Measurements from ENCODE around the gene PAK1. TPM values are rescaled to one million over a fixed set of nuclear protein-coding genes. Genes with fewer than 3 reads are reported as not detected.

Gene PAK1
- total and polyA plus RNA-seq, 2 of the 8 experiments (the other 6 are each of a cell fraction or from before 2014, with no cell fraction given), result 87.7 to 151 TPM

DNA sequence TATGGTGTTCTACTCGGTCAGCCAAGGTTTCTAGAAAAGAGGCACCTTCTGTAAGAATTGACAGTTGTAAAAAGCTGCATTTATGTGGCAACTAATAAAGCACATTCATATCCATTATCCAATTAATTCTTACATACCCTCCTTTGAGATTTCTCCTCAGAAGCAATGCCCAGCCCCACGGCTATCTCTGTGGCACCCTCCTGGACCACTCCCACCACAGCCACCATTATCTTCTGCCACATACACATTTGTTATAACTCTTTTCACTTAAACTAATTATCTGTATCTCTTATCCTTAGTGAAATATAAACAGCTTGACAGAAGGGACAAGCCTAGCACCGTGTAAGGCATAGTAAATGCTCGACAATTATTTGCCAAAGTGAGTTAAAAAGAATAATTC lies 48.5 kb downstream of the PAK1 start (continued):
- TF ChIP-seq, protein P1, sequence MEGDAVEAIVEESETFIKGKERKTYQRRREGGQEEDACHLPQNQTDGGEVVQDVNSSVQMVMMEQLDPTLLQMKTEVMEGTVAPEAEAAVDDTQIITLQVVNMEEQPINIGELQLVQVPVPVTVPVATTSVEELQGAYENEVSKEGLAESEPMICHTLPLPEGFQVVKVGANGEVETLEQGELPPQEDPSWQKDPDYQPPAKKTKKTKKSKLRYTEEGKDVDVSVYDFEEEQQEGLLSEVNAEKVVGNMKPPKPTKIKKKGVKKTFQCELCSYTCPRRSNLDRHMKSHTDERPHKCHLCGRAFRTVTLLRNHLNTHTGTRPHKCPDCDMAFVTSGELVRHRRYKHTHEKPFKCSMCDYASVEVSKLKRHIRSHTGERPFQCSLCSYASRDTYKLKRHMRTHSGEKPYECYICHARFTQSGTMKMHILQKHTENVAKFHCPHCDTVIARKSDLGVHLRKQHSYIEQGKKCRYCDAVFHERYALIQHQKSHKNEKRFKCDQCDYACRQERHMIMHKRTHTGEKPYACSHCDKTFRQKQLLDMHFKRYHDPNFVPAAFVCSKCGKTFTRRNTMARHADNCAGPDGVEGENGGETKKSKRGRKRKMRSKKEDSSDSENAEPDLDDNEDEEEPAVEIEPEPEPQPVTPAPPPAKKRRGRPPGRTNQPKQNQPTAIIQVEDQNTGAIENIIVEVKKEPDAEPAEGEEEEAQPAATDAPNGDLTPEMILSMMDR (IDR thresholded peaks at IDR 0.05; ENCODE audit: control extremely low read depth in 1 of 3, insufficient read depth in 1 of 3, low read depth in 1 of 3, low read length in 3 of 3), result no peak
- no peak for TF ChIP-seq KDM1A (IDR thresholded peaks at IDR 0.05; ENCODE audit: borderline replicate concordance, low read length)
- TF ChIP-seq, protein P2, sequence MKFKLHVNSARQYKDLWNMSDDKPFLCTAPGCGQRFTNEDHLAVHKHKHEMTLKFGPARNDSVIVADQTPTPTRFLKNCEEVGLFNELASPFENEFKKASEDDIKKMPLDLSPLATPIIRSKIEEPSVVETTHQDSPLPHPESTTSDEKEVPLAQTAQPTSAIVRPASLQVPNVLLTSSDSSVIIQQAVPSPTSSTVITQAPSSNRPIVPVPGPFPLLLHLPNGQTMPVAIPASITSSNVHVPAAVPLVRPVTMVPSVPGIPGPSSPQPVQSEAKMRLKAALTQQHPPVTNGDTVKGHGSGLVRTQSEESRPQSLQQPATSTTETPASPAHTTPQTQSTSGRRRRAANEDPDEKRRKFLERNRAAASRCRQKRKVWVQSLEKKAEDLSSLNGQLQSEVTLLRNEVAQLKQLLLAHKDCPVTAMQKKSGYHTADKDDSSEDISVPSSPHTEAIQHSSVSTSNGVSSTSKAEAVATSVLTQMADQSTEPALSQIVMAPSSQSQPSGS (IDR thresholded peaks at IDR 0.05; ENCODE audit: low read length), result no peak
- TF ChIP-seq RNF2 (IDR thresholded peaks at IDR 0.05; ENCODE audit: borderline replicate concordance, low read depth, low read length, missing control alignments, poor library complexity, severe bottlenecking), result no peak
- TF ChIP-seq SIRT6 (IDR thresholded peaks at IDR 0.05; ENCODE audit: low read length), result no peak
- TF ChIP-seq POLR2A (IDR thresholded peaks at IDR 0.05; ENCODE audit: control extremely low read depth in 1 of 2, low read depth in 2 of 2, low read length in 2 of 2), result no peak
- TF ChIP-seq HDAC6 (IDR thresholded peaks at IDR 0.05; ENCODE audit: low read depth, low read length), result no peak
- TF ChIP-seq BCL11A (IDR thresholded peaks at IDR 0.05; ENCODE audit: low read depth in 2 of 2, low read length in 2 of 2), result no peak
- no peak for TF ChIP-seq NANOG (IDR thresholded peaks at IDR 0.05; ENCODE audit: insufficient read depth, low read depth, low read length, poor library complexity, severe bottlenecking)
- no peak for TF ChIP-seq HDAC2 (IDR thresholded peaks at IDR 0.05; ENCODE audit: borderline replicate concordance in 1 of 2, low read depth in 2 of 2, low read length in 2 of 2)
